HepG2 (cell line): Measurements from ENCODE around the gene VAMP5. TPM values are rescaled to one million over a fixed set of nuclear protein-coding genes. Genes with fewer than 3 reads are reported as not detected.

Experiments
- ATF1 ChIP-seq: IDR thresholded peaks from 2 replicates; pipeline ENCODE4 v1.6.1; 2016; ENCODE audit warnings: mild to moderate bottlenecking, control low read depth
- CAMTA2 ChIP-seq: sonication (generic); formaldehyde crosslinking; IDR thresholded peaks from 2 replicates; pipeline ENCODE4 v1.4.0; 2020; ENCODE audit warnings: mild to moderate bottlenecking, missing genetic modification reagents, borderline replicate concordance
- ELF1 ChIP-seq: sonication (generic); formaldehyde crosslinking; IDR thresholded peaks from 2 replicates; pipeline ENCODE4 v1.4.0; 2020; ENCODE audit warnings: missing genetic modification reagents
- HIVEP1 ChIP-seq: sonication (generic); formaldehyde crosslinking; IDR thresholded peaks from 2 replicates; pipeline ENCODE4 v1.4.0; 2020; ENCODE audit warnings: mild to moderate bottlenecking, missing genetic modification reagents
- JUN ChIP-seq: sonication (generic); formaldehyde crosslinking; IDR thresholded peaks from 2 replicates; pipeline ENCODE4 v1.4.0; 2020; ENCODE audit warnings: mild to moderate bottlenecking, missing genetic modification reagents
- NCOA2 ChIP-seq: sonication (generic); formaldehyde crosslinking; IDR thresholded peaks from 2 replicates; pipeline ENCODE4 v1.8.0; 2022; ENCODE audit warnings: inconsistent platforms
- ZNF180 ChIP-seq: sonication (generic); formaldehyde crosslinking; IDR thresholded peaks from 2 replicates; pipeline ENCODE4 v1.4.0; 2020; ENCODE audit warnings: low read depth, missing genetic modification reagents, borderline replicate concordance
- ZNF333 ChIP-seq: sonication (generic); formaldehyde crosslinking; IDR thresholded peaks from 2 replicates; pipeline ENCODE4 v1.4.0; 2020; ENCODE audit warnings: mild to moderate bottlenecking, missing genetic modification reagents, borderline replicate concordance
- ZNF501 ChIP-seq: sonication (generic); formaldehyde crosslinking; IDR thresholded peaks from 2 replicates; pipeline ENCODE4 v1.5.1; 2020; ENCODE audit warnings: mild to moderate bottlenecking, moderate library complexity, missing genetic modification reagents
- ZNF713 ChIP-seq: sonication (generic); formaldehyde crosslinking; IDR thresholded peaks from 2 replicates; pipeline ENCODE4 v1.4.0; 2020; ENCODE audit warnings: mild to moderate bottlenecking, missing genetic modification reagents
- ZNF737 ChIP-seq: sonication (generic); formaldehyde crosslinking; IDR thresholded peaks from 2 replicates; pipeline ENCODE4 v1.5.0; 2020; ENCODE audit warnings: missing genetic modification reagents, mild to moderate bottlenecking, borderline replicate concordance
- ZNF83 ChIP-seq: sonication (generic); formaldehyde crosslinking; IDR thresholded peaks from 2 replicates; pipeline ENCODE4 v1.4.0; 2020; ENCODE audit warnings: missing genetic modification reagents, mild to moderate bottlenecking, borderline replicate concordance
- ZNF879 ChIP-seq: sonication (generic); formaldehyde crosslinking; IDR thresholded peaks from 2 replicates; pipeline ENCODE4 v1.8.1; 2023; ENCODE audit warnings: missing genetic modification reagents
- polyA plus RNA-seq, 8 experiments: library from polyadenylated mRNA; depleted of rRNA in 3 of 8; stranded (reverse) in 7 of 8; unstranded in 1 of 8; fragments of >200 nt; fragmentation: Illumina TruSeq in 4 of 8; extraction: Trizol in 4 of 8; gene quantifications; 2 replicates each; pipeline versions ENCODE4 v1.2.1 to v1.2.3, GENCODE V29; 2011 to 2016; ENCODE audit warnings: low read depth in 4 of 8, missing spikeins in 1 of 8, mixed read lengths in 1 of 8; ENCODE audit not compliant: insufficient read depth in 1 of 8
- total RNA-seq, 5 experiments: library from RNA; depleted of rRNA; stranded (reverse); fragments of >200 nt; fragmentation: Illumina TruSeq; extraction: Trizol; gene quantifications; 2 replicates each; pipeline ENCODE4 v1.2.3, GENCODE V29; 2016; ENCODE audit warnings: low read depth in 1 of 5
- TF ChIP-seq, protein P1 (sequence below): sonication (generic); formaldehyde crosslinking; IDR thresholded peaks from 2 replicates; pipeline ENCODE4 v1.5.0; 2020; ENCODE audit warnings: missing genetic modification reagents
- TF ChIP-seq, protein P2 (sequence below): sonication (generic); formaldehyde crosslinking; conservative IDR thresholded peaks from 2 replicates; pipeline ENCODE4 v1.4.0; 2020; ENCODE audit warnings: missing genetic modification reagents
- TF ChIP-seq, protein P3 (sequence below): sonication (generic); formaldehyde crosslinking; IDR thresholded peaks from 2 replicates; pipeline ENCODE4 v1.9.0; 2022; ENCODE audit warnings: low read depth, missing genetic modification reagents
- TF ChIP-seq, protein P4 (sequence below): sonication (generic); formaldehyde crosslinking; IDR thresholded peaks from 2 replicates; pipeline ENCODE4 v1.8.1; 2023; ENCODE audit warnings: mild to moderate bottlenecking, inconsistent platforms, moderate library complexity, missing genetic modification reagents, borderline replicate concordance
- TF ChIP-seq, protein P5 (sequence below): IDR thresholded peaks from 2 replicates; pipeline ENCODE4 v1.6.1; 2016; ENCODE audit warnings: control low read depth
- TF ChIP-seq, protein P6 (sequence below): sonication (generic); formaldehyde crosslinking; conservative IDR thresholded peaks from 2 replicates; pipeline ENCODE4 v1.5.0; 2020; ENCODE audit warnings: missing genetic modification reagents

VAMP5 gene
- total and polyA plus RNA-seq, 2 of the 13 experiments (the other 11 are each of a cell fraction or from before 2014, with no cell fraction given): 7.2 to 56.7 TPM

DNA sequence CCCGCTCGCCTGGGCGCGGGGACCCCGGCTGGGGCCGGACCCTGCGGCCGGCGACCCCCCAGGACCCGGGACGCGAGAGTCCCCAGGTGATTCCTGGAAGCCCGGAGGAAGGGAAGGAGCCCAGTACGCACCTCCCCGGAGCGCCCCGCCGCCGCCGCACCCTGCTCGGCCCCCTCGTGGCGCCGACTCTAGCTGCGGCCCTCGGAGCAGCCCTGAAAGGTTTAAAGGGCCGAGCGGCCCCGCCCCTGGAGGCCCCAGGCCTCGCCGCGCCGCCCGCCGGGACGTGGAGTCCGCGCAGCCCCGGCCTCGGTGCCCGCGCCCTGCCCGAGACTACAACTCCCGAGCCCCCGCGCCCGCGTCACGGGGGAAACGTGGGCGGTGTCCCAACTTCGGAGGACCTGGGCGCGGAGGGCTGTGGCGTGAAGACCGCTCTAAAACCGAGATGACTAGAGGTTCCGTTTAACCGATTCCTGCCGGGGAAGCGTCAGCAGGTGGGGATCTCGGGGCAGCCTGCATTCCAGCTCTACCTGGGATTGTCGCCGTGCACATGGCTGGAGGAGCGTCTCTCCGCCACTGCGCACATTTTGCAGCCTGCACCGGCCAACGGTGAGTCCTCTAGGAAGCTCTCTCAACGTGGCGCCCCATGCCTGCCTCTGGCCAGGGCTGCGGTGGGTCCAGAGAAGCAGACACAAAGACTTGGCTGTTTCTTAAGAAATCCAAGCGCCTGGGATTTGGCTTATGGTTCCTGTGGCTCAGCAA lies 18.4 kb downstream of the VAMP5 start, which contains the start of gene TMEM150A (continued):
- TF ChIP-seq, protein P1, sequence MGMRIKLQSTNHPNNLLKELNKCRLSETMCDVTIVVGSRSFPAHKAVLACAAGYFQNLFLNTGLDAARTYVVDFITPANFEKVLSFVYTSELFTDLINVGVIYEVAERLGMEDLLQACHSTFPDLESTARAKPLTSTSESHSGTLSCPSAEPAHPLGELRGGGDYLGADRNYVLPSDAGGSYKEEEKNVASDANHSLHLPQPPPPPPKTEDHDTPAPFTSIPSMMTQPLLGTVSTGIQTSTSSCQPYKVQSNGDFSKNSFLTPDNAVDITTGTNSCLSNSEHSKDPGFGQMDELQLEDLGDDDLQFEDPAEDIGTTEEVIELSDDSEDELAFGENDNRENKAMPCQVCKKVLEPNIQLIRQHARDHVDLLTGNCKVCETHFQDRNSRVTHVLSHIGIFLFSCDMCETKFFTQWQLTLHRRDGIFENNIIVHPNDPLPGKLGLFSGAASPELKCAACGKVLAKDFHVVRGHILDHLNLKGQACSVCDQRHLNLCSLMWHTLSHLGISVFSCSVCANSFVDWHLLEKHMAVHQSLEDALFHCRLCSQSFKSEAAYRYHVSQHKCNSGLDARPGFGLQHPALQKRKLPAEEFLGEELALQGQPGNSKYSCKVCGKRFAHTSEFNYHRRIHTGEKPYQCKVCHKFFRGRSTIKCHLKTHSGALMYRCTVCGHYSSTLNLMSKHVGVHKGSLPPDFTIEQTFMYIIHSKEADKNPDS (CRISPR knock-in tag): peak; percentile 80
- no peak for TF ChIP-seq ZNF501 (CRISPR knock-in tag)
- TF ChIP-seq HIVEP1 (CRISPR knock-in tag): peak; percentile 85
- TF ChIP-seq JUN (CRISPR knock-in tag): no peak
- no peak for TF ChIP-seq ZNF879
- TF ChIP-seq ZNF333: no peak; the same call in none of the 2 replicates
- TF ChIP-seq, protein P2, sequence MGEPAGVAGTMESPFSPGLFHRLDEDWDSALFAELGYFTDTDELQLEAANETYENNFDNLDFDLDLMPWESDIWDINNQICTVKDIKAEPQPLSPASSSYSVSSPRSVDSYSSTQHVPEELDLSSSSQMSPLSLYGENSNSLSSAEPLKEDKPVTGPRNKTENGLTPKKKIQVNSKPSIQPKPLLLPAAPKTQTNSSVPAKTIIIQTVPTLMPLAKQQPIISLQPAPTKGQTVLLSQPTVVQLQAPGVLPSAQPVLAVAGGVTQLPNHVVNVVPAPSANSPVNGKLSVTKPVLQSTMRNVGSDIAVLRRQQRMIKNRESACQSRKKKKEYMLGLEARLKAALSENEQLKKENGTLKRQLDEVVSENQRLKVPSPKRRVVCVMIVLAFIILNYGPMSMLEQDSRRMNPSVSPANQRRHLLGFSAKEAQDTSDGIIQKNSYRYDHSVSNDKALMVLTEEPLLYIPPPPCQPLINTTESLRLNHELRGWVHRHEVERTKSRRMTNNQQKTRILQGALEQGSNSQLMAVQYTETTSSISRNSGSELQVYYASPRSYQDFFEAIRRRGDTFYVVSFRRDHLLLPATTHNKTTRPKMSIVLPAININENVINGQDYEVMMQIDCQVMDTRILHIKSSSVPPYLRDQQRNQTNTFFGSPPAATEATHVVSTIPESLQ: no peak
- no peak for TF ChIP-seq ZNF180 (CRISPR knock-in tag)
- TF ChIP-seq CAMTA2: no peak; the same call in 1 of the 2 replicates
- no peak for TF ChIP-seq ELF1 (CRISPR knock-in tag)
- TF ChIP-seq NCOA2 (CRISPR knock-in tag): no peak; the same call in none of the 2 replicates
- TF ChIP-seq ZNF737: no peak
- TF ChIP-seq, protein P3, sequence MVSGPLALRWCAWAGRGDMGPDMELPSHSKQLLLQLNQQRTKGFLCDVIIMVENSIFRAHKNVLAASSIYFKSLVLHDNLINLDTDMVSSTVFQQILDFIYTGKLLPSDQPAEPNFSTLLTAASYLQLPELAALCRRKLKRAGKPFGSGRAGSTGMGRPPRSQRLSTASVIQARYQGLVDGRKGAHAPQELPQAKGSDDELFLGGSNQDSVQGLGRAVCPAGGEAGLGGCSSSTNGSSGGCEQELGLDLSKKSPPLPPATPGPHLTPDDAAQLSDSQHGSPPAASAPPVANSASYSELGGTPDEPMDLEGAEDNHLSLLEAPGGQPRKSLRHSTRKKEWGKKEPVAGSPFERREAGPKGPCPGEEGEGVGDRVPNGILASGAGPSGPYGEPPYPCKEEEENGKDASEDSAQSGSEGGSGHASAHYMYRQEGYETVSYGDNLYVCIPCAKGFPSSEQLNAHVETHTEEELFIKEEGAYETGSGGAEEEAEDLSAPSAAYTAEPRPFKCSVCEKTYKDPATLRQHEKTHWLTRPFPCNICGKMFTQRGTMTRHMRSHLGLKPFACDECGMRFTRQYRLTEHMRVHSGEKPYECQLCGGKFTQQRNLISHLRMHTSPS (CRISPR knock-in tag): peak; percentile 52; the same call in 1 of the 2 replicates
- TF ChIP-seq ZNF713: no peak
- TF ChIP-seq ZNF83 (CRISPR knock-in tag): peak; percentile 67; the same call in 1 of the 2 replicates
- TF ChIP-seq, protein P4, sequence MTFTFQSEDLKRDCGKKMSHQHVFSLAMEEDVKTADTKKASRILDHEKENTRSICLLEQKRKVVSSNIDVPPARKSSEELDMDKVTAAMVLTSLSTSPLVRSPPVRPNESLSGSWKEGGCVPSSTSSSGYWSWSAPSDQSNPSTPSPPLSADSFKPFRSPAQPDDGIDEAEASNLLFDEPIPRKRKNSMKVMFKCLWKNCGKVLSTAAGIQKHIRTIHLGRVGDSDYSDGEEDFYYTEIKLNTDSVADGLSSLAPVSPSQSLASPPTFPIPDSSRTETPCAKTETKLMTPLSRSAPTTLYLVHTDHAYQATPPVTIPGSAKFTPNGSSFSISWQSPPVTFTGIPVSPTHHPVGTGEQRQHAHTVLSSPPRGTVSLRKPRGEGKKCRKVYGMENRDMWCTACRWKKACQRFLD (CRISPR knock-in tag): no peak
- TF ChIP-seq, protein P5, sequence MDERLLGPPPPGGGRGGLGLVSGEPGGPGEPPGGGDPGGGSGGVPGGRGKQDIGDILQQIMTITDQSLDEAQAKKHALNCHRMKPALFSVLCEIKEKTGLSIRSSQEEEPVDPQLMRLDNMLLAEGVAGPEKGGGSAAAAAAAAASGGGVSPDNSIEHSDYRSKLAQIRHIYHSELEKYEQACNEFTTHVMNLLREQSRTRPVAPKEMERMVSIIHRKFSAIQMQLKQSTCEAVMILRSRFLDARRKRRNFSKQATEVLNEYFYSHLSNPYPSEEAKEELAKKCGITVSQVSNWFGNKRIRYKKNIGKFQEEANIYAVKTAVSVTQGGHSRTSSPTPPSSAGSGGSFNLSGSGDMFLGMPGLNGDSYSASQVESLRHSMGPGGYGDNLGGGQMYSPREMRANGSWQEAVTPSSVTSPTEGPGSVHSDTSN: no peak
- TF ChIP-seq, protein P6, sequence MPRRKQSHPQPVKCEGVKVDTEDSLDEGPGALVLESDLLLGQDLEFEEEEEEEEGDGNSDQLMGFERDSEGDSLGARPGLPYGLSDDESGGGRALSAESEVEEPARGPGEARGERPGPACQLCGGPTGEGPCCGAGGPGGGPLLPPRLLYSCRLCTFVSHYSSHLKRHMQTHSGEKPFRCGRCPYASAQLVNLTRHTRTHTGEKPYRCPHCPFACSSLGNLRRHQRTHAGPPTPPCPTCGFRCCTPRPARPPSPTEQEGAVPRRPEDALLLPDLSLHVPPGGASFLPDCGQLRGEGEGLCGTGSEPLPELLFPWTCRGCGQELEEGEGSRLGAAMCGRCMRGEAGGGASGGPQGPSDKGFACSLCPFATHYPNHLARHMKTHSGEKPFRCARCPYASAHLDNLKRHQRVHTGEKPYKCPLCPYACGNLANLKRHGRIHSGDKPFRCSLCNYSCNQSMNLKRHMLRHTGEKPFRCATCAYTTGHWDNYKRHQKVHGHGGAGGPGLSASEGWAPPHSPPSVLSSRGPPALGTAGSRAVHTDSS: no peak
- peak; percentile 70; the same call in 1 of the 2 replicates for TF ChIP-seq ATF1 (CRISPR knock-in tag)
